Stimulated activated CD4-positive, alpha-beta T cell treated with anti-CD3 and anti-CD28 coated beads, Interleukin-2, amount 100 ng/mL, for 48 hours (primary cell): Measurements from ENCODE around the gene TMEM62.
A peak's percentile ranks its signal among the peaks of the same experiment; 100 is the strongest.
"Not testable (repeated sequence)": the region's sequence is repeated elsewhere in the genome, so short reads cannot be mapped to it uniquely, and the experiment has no call there.

Experiments
- DNase-seq, 2 donors: peaks; one replicate each; pipeline ENCODE4 v3.0.0-alpha.2; 2020

The TMEM62 gene

GRCh38 chr15:43184407-43185124, 51.2 kb downstream of the TMEM62 start:
- no peak for DNase-seq

GRCh38 chr15:43185157-43186002, 52.0 kb downstream of the TMEM62 start, which contains the start of gene CCNDBP1:
Gene CCNDBP1 (plus strand): TSS chr15:43185403. CDS start chr15:43185499, 96 bp downstream.
- peak; percentile 83 to 87 for DNase-seq

- peak in 1 of 2 donors; percentile 7 for DNase-seq
Measured at GRCh38 chr15:43186003-43186353, 52.6 kb downstream of the TMEM62 start.

GRCh38 chr15:43187544-43188155, 54.3 kb downstream of the TMEM62 start:
- DNase-seq: no peak

GRCh38 chr15:43189296-43189695, 55.9 kb downstream of the TMEM62 start:
- DNase-seq: no peak

- DNase-seq: no peak
Measured at GRCh38 chr15:43190178-43190577, 56.8 kb downstream of the TMEM62 start.

GRCh38 chr15:43193710-43194109, 60.3 kb downstream of the TMEM62 start:
- no peak for DNase-seq

GRCh38 chr15:43194795-43195194, 61.4 kb downstream of the TMEM62 start:
- DNase-seq: no peak

- DNase-seq: no peak
Measured at GRCh38 chr15:43196760-43197548, 63.6 kb downstream of the TMEM62 start.

GRCh38 chr15:43197773-43198172, 64.4 kb downstream of the TMEM62 start:
- DNase-seq: not testable (repeated sequence)

- not testable (repeated sequence) for DNase-seq
Measured at GRCh38 chr15:43198556-43198955, 65.2 kb downstream of the TMEM62 start.

GRCh38 chr15:43198992-43199391, 65.6 kb downstream of the TMEM62 start:
- no peak for DNase-seq

GRCh38 chr15:43199945-43200488, 66.6 kb downstream of the TMEM62 start:
- DNase-seq: no peak

GRCh38 chr15:43204016-43204901, 70.9 kb downstream of the TMEM62 start:
- peak; percentile 36 to 39 for DNase-seq

GRCh38 chr15:43206054-43206453, 72.7 kb downstream of the TMEM62 start:
- no peak for DNase-seq

GRCh38 chr15:43207024-43207423, 73.6 kb downstream of the TMEM62 start:
- no peak for DNase-seq

- no peak for DNase-seq
Measured at GRCh38 chr15:43208052-43209002, 74.9 kb downstream of the TMEM62 start.

- no peak for DNase-seq
Measured at GRCh38 chr15:43209059-43209824, 75.9 kb downstream of the TMEM62 start.

- DNase-seq: no peak
Measured at GRCh38 chr15:43210172-43210745, 76.9 kb downstream of the TMEM62 start.
